ENCODE measurements around the gene DPM1. TPM values are rescaled to one million over a fixed set of nuclear protein-coding genes. Genes with fewer than 3 reads are reported as not detected.

Gene DPM1
- total RNA-seq (10 to 100 TPM; 24.6 to 59.6 (median 38.3) TPM), polyA plus RNA-seq (100 to 1,000 TPM in 1 of 3 donors, 10 to 100 TPM in 2; 65.7 to 120 (median 66.8) TPM)
- long read RNA-seq, donor 1, transcript DPM1-203 (9 exons, 1,075 nt) = major isoform, 7 of 15 reads
- long read RNA-seq, donor 1, partial matches to known transcripts = 4 of 15 reads
- long read RNA-seq, donor 1, other reads (novel, unspliced or antisense) = 1 of 15 reads
- long read RNA-seq, donor 2, transcript DPM1-203 (9 exons, 1,075 nt) = major isoform, 33 of 50 reads
- long read RNA-seq, donor 2, partial matches to known transcripts = 0 of 50 reads
- long read RNA-seq, donor 2, other reads (novel, unspliced or antisense) = 15 of 50 reads

DNA sequence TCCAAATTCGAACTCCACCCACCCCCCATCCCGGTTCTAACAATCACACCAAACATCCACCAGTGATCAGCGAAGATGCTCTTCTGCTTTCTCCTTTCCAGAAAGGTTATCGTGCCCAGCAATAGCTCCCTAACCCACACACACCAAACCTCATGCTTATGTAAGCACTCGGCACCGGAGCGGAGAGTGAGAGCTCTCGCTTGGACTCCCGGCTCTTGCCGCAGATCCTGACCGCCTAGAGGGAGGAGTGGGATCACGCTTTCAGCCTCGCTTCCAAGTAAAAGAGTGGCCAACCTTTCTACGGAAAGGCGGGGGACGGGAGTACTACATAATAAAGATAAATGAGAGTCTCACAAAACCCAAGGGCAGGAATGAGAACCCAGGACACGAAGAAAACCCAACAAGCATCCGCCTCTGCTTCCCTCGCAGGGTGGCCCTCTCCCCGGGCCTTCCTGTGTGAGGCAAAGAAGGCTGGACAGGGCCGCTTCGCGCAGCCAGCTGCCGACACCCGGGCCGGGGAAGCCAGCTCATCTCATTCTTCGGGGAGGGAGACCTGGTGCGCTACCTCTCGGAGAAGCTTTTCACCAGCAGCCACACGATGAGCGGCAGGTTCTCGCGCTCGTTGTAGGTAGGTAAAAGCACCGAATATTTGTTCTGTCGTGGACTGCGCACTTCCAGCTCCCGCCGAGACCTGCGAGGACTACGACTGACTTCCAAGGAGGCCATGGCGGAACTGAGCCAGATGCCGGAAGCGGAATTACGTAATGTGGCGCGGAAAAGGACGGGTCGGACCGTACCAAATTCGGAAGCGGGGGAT lies at the start of gene DPM1:
DPM1 (minus strand) TSS at position 735 of the 817 bp plus-strand sequence; CDS start at position 726, 9 bp downstream.
- DNase-seq = peak; percentile 87 to 94
- Histone ChIP-seq H3K4me1 (peaks cover 47% of the 10 kb centered on the region), H3K27me3 (ENCODE audit: insufficient read depth in 3 of 3, low read length in 2 of 3) (no peaks in the 10 kb centered on the region), H3K27ac (peak within 1 kb of the TSS; percentile 89), H3K36me3 (ENCODE audit: insufficient read depth in 1 of 2, low read depth in 1 of 2) (peaks cover 0 to 21% of the 10 kb centered on the region in 2 donors), H3K9me3 (no peaks in the 10 kb centered on the region), H3K4me3 (peak within 1 kb of the TSS; percentile 86)
- 0% methylated on average over 52 of the region's 52 CpGs for WGBS, 3 donors
- TF ChIP-seq, protein P1, sequence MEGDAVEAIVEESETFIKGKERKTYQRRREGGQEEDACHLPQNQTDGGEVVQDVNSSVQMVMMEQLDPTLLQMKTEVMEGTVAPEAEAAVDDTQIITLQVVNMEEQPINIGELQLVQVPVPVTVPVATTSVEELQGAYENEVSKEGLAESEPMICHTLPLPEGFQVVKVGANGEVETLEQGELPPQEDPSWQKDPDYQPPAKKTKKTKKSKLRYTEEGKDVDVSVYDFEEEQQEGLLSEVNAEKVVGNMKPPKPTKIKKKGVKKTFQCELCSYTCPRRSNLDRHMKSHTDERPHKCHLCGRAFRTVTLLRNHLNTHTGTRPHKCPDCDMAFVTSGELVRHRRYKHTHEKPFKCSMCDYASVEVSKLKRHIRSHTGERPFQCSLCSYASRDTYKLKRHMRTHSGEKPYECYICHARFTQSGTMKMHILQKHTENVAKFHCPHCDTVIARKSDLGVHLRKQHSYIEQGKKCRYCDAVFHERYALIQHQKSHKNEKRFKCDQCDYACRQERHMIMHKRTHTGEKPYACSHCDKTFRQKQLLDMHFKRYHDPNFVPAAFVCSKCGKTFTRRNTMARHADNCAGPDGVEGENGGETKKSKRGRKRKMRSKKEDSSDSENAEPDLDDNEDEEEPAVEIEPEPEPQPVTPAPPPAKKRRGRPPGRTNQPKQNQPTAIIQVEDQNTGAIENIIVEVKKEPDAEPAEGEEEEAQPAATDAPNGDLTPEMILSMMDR (IDR thresholded peaks at IDR 0.05) = no peak
- ATAC-seq = peak; percentile 84 to 87 (median 86)
- intact Hi-C loops (cut with DNase I) = loop anchor here (2.0 to 5.0 kb wide), 2 partner anchors 27 to 41 kb away; partner anchors contain the start of gene ADNP (in 2 of the 2)

DNA sequence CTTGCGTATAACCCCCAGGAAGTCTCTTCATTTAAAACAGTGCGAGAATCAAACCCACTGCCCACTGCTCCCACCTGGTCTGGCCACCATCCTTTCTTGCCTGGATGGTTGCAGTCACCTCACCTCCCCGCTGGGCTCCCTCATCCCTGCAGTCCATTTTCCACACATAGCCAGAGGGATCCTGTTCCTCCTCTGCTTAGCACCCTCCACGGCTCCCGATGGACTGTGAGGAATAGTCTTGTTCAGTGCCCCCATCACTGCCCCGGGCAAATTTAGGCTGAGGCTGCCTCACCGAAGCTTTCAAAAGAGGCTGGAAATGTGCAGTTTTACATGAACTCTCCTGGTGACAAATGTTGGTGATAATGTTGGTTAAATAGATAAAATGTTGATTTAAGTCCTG lies 46.9 kb upstream of the DPM1 start:
- Histone ChIP-seq H3K4me1 (no peaks in the 10 kb centered on the region), H3K27me3 (ENCODE audit: insufficient read depth in 3 of 3, low read length in 2 of 3) (peaks cover 0 to 23% (median 12%) of the 10 kb centered on the region in 3 donors), H3K4me3 (no peak overlapping the region), H3K27ac (no peak overlapping the region), H3K36me3 (ENCODE audit: insufficient read depth in 1 of 2, low read depth in 1 of 2) (no peaks in the 10 kb centered on the region), H3K9me3 (no peaks in the 10 kb centered on the region)
- TF ChIP-seq, protein P1 (IDR thresholded peaks at IDR 0.05) = no peak
- DNase-seq (no peak), ATAC-seq (no peak)
- WGBS, 3 donors = 89 to 95% (median 89%) methylated on average over 7 of the region's 7 CpGs
- intact Hi-C loops (cut with DNase I) = no loop called here

DNA sequence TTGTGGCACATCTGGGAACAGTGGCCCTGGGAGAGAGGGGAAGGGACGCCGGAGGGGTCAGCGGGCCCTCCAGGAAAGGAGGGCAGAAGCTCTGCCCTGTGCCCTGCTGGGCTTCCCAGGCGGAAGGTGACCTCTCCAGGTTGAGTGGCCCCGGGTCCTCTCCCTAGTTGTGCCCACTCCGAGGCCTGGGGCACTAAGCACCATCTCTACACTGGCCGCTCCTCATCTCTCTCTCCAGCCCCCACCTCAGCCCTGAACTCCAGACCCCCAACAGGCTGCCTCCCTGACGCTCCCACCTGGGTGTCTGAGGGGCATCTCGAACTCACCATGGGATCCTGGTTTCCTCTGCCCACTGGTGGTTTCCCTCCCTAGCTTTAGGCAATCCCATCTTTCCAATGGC lies 46.4 kb upstream of the DPM1 start:
- peaks cover 0 to 26% (median 10%) of the 10 kb centered on the region in 3 donors for H3K27me3 ChIP-seq (ENCODE audit: insufficient read depth in 3 of 3, low read length in 2 of 3)
- TF ChIP-seq, protein P1 (IDR thresholded peaks at IDR 0.05) = no peak

DNA sequence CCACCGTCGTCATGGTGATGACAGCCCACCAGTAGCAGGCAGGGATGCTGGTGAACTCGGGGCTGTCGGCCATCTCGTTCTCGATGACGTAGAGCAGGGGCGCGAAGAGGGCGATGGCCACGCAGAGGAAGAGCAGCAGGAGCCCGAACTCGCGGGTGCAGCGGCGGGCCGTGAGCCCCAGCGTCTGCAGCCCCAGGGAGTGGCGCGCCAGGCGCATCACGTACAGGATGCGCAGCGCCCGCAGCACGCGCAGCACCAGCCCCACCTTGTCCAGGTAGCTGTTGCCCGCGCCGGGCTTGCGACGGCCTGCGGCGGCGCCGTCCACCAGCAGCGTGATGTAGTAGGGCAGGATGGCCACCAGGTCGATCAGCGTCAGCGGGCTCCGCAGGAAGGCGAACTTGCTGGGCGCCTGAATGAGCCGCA lies 46.0 kb upstream of the DPM1 start:
- Histone ChIP-seq H3K27ac (no peak overlapping the region), H3K27me3 (ENCODE audit: insufficient read depth in 3 of 3, low read length in 2 of 3) (peaks cover 0 to 29% (median 10%) of the 10 kb centered on the region in 3 donors), H3K4me1 (no peaks in the 10 kb centered on the region), H3K36me3 (ENCODE audit: insufficient read depth in 1 of 2, low read depth in 1 of 2) (no peaks in the 10 kb centered on the region), H3K9me3 (no peaks in the 10 kb centered on the region), H3K4me3 (no peak overlapping the region)
- ATAC-seq (no peak), DNase-seq (no peak)
- intact Hi-C loops (cut with DNase I) = no loop called here
- TF ChIP-seq, protein P1 (IDR thresholded peaks at IDR 0.05) = no peak
- WGBS, 3 donors = 90 to 96% (median 92%) methylated on average over 44 of the region's 44 CpGs

More for the DNA sequence above, 46.4 kb upstream of the DPM1 start:
- Histone ChIP-seq H3K36me3 (ENCODE audit: insufficient read depth in 1 of 2, low read depth in 1 of 2) (no peaks in the 10 kb centered on the region), H3K9me3 (no peaks in the 10 kb centered on the region), H3K27ac (no peak overlapping the region), H3K4me1 (no peaks in the 10 kb centered on the region), H3K4me3 (no peak overlapping the region)
- DNase-seq (no peak), ATAC-seq (no peak)
- intact Hi-C loops (cut with DNase I) = no loop called here
- 87 to 91% (median 91%) methylated on average over 6 to 9 of the region's 9 CpGs for WGBS, 3 donors
